GM23248 (cell line): Measurements from ENCODE around the gene PALMD. TPM values are rescaled to one million over a fixed set of nuclear protein-coding genes. Genes with fewer than 3 reads are reported as not detected.

ENCODE experiments used
- DNase-seq: peaks from one replicate; pipeline ENCODE4 v3.0.0-alpha.2; 2015
- H2AFZ ChIP-seq: fragments of 200-600 bp; sonication (generic); 2 replicates; pipeline ENCODE4 v1.6.1; 2016; ENCODE audit warnings: antibody characterized with exemption
- H3F3A ChIP-seq: fragments of 200-600 bp; sonication (generic); 2 replicates; pipeline ENCODE4 v1.6.1; 2016; ENCODE audit warnings: mild to moderate bottlenecking, antibody characterized with exemption, mixed run types; ENCODE audit not compliant: insufficient read depth
- H3K27ac ChIP-seq: fragments of 200-600 bp; sonication (generic); 2 replicates; pipeline ENCODE4 v1.5.1; 2016; ENCODE audit warnings: mild to moderate bottlenecking
- H3K27me3 ChIP-seq: fragments of 200-600 bp; sonication (generic); replicated peaks from 2 replicates; pipeline ENCODE4 v1.6.1; 2016; ENCODE audit warnings: mild to moderate bottlenecking; ENCODE audit not compliant: insufficient read depth
- H3K36me3 ChIP-seq: fragments of 200-600 bp; sonication (generic); 2 replicates; pipeline ENCODE4 v1.6.1; 2016; ENCODE audit warnings: low read depth, mild to moderate bottlenecking
- H3K4me1 ChIP-seq: fragments of 200-600 bp; sonication (generic); 2 replicates; pipeline ENCODE4 v1.6.1; 2016; ENCODE audit warnings: mild to moderate bottlenecking; ENCODE audit not compliant: insufficient read depth
- H3K4me2 ChIP-seq: fragments of 200-600 bp; sonication (generic); one replicate; pipeline ENCODE4 v1.6.1; 2016; ENCODE audit warnings: mild to moderate bottlenecking; ENCODE audit not compliant: unreplicated experiment
- H3K4me3 ChIP-seq: fragments of 200-600 bp; sonication (generic); 2 replicates; pipeline ENCODE4 v1.5.1; 2016; ENCODE audit warnings: mild to moderate bottlenecking
- H3K79me2 ChIP-seq: fragments of 200-600 bp; sonication (generic); 2 replicates; pipeline ENCODE4 v1.6.1; 2016; ENCODE audit warnings: mild to moderate bottlenecking; ENCODE audit not compliant: insufficient read depth
- H3K9ac ChIP-seq: fragments of 200-600 bp; sonication (generic); 2 replicates; pipeline ENCODE4 v1.6.1; 2016; ENCODE audit warnings: mild to moderate bottlenecking
- H3K9me2 ChIP-seq: fragments of 200-600 bp; sonication (generic); 2 replicates; pipeline ENCODE4 v1.6.1; 2016; ENCODE audit warnings: mixed run types, mild to moderate bottlenecking, moderate library complexity; ENCODE audit not compliant: insufficient read depth
- H3K9me3 ChIP-seq: fragments of 200-600 bp; sonication (generic); one replicate; pipeline ENCODE4 v1.6.1; 2017; ENCODE audit warnings: low read depth
- H4K20me1 ChIP-seq: fragments of 200-600 bp; sonication (generic); 2 replicates; pipeline ENCODE4 v1.6.0; 2016; ENCODE audit not compliant: insufficient read depth
- EZH2 ChIP-seq: fragments of 200-600 bp; sonication (generic); IDR thresholded peaks from 2 replicates; pipeline ENCODE4 v1.6.1; 2018; ENCODE audit warnings: antibody characterized with exemption, mild to moderate bottlenecking; ENCODE audit not compliant: insufficient read depth, poor library complexity, severe bottlenecking
- EZH2phosphoT487 ChIP-seq: fragments of 200-600 bp; sonication (generic); IDR thresholded peaks from 2 replicates; pipeline ENCODE4 v1.6.1; 2018; ENCODE audit warnings: antibody characterized with exemption, moderate library complexity, mild to moderate bottlenecking, low read depth; ENCODE audit not compliant: insufficient read depth
- WGBS, 2 experiments: methylation state at CpG; one replicate each; pipeline ENCODE4 v1.1.6; 2015 to 2017; ENCODE audit warnings: low lambda C conversion rate in 2 of 2, low coverage in 1 of 2; ENCODE audit errors: missing lambda C conversion rate in 2 of 2; 5-methylcytosine and 5-hydroxymethylcytosine counted together
- in situ Hi-C: fragments of 300-500 bp; cut with MboI; formaldehyde crosslinking; loops from 2 replicates; pipeline ENCODE4 v1.15.0; 2020
- polyA plus RNA-seq: library from polyadenylated mRNA; unstranded; fragments of >200 nt; fragmentation: Nextera tagmentation; extraction: Ambion mirVana; gene quantifications from 2 replicates; pipeline ENCODE4 v1.2.1, GENCODE V29; 2016
- total RNA-seq: library from RNA; depleted of rRNA; stranded (reverse); fragments of >200 nt; shearing (Covaris generic); gene quantifications from 2 replicates; pipeline ENCODE4 v1.2.3, GENCODE V29; 2014

Gene PALMD
- total and polyA plus RNA-seq, 2 experiments from 2014 or later: 0.09 to 0.11 TPM

DNA sequence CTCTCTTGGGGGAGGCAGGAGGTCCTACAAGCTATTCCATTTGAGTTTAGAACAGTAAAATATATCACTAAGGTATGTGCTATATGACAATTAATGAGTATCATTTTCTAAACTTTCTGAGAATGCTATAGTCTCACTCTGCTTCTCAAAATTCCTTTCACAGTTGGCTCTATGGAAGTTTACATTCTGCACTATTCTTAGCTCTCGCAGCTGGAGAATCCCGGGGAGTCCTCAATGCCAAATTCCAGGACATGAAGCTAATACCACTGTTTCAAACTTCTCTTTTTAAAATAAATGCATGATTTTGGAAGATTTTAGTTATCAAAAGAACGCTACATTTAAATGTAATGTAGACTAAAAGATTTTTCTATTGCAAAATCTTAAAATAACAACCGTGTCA, 22.4 kb upstream of the PALMD start:
- Histone ChIP-seq H3K4me2 (no peak overlapping the region), H3K36me3 (no peaks in the 10 kb centered on the region), H3K27me3 (no peaks in the 10 kb centered on the region), H2AFZ (no peak overlapping the region), H3K27ac (no peak overlapping the region), H3K79me2 (no peaks in the 10 kb centered on the region), H4K20me1 (no peaks in the 10 kb centered on the region), H3K4me3 (no peak overlapping the region), H3F3A (no peaks in the 10 kb centered on the region), H3K4me1 (no peaks in the 10 kb centered on the region), H3K9ac (no peak overlapping the region), H3K9me3 (no peaks in the 10 kb centered on the region), H3K9me2 (no peaks in the 10 kb centered on the region)
- in situ Hi-C loops: no loop called here
- DNase-seq: no peak
- 43 to 48% methylated on average over 4 of the region's 4 CpGs for WGBS, 2 experiments
- TF ChIP-seq EZH2: no peak
- TF ChIP-seq EZH2phosphoT487: no peak

DNA sequence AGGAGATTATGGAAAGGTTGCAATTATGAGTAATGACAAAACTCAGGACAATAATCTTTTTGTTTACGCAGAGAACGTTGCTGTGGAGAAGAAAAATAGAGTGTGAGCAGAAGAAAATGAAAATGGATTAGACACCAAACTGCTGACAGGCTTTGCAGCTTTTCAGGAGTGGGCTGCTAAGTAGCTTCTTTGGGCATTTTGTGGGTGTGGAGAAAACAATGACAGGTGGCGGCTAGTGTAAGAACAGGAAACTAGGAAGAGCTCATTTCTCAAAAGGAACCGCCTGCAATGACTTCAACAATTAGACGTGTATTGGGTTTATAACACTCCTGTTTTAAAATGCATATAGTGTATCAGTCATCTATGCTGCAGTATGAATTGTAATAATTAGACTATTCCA, 18.3 kb upstream of the PALMD start:
- H3K4me2 ChIP-seq: no peak overlapping the region

DNA sequence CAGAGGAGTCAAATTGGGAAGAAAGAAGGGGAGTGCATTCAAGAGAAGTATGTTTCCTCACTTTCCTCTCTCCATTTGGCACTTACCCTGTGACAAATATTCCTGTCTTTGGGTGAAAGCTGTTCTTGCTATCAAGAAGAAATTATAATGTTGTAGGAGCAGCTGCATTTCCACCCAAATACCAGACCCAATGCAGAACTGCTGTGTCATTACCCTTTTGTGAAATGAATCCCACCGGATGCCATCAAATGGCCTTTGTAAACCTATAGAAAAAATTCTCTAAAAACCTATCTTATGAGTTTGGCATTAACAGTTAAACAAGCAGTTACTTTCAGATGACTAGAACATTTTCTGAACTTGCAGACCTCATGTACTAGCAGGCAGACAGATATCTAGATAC, 16.7 kb upstream of the PALMD start:
- Histone ChIP-seq H3K9me3 (no peaks in the 10 kb centered on the region), H3K36me3 (no peaks in the 10 kb centered on the region), H3K4me2 (no peak overlapping the region), H3K79me2 (no peaks in the 10 kb centered on the region), H2AFZ (no peak overlapping the region), H3K27ac (no peak overlapping the region), H3K27me3 (no peaks in the 10 kb centered on the region), H3K9me2 (no peaks in the 10 kb centered on the region), H3F3A (no peaks in the 10 kb centered on the region), H4K20me1 (no peaks in the 10 kb centered on the region), H3K9ac (no peak overlapping the region), H3K4me3 (no peak overlapping the region), H3K4me1 (no peaks in the 10 kb centered on the region)
- TF ChIP-seq EZH2 (no peak), EZH2phosphoT487 (no peak)
- in situ Hi-C loops: no loop called here
- DNase-seq: no peak
- WGBS, 2 experiments: 36 to 54% methylated on average over 1 of the region's 1 CpG

More for the DNA sequence above, 18.3 kb upstream of the PALMD start:
- no peaks in the 10 kb centered on the region for H3K79me2 ChIP-seq
- no peaks in the 10 kb centered on the region for H4K20me1 ChIP-seq
- TF ChIP-seq EZH2 (no peak), EZH2phosphoT487 (no peak)
- no peaks in the 10 kb centered on the region for H3K9me3 ChIP-seq
- in situ Hi-C loops: no loop called here
- H3K27me3 ChIP-seq: no peaks in the 10 kb centered on the region
- H3K36me3 ChIP-seq: no peaks in the 10 kb centered on the region
- no peak overlapping the region for H2AFZ ChIP-seq
- H3K27ac ChIP-seq: no peak overlapping the region
- H3K4me1 ChIP-seq: no peaks in the 10 kb centered on the region
- no peak for DNase-seq
- no peak overlapping the region for H3K9ac ChIP-seq
- H3K9me2 ChIP-seq: no peaks in the 10 kb centered on the region
- no peaks in the 10 kb centered on the region for H3F3A ChIP-seq
- no peak overlapping the region for H3K4me3 ChIP-seq
- 72 to 75% methylated on average over 5 of the region's 5 CpGs for WGBS, 2 experiments

DNA sequence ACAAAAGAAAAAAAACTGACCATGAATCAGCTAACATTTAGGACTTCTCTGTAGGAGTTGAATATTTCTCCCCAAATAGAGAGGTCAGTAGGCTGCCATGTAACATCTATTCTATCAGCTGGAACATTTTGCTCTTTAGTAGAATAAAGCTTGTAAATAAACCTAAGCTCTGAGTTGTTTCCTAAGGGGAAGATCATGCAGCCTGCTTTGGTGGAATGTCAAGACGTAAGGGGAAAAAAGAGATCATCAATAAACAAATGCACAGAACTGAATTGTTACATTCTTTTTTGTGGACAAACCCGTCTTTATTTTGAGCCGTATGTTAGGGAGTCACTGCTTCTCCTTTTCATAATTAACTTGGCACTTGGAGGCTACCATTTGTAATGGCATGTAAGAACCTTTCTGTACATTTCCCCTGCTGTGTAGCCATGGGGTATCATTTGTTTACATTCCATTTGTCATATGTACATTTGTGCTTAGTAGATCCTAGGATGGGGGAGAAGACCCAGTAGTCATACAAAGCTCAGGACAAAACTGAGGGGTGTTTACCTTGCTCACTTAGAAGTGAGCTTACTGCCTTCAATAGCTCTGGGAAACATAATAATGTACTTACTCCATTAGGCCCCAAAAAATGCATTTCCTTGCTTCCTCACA, 10.8 kb upstream of the PALMD start:
- Histone ChIP-seq H3K9ac (no peak overlapping the region), H3K36me3 (no peaks in the 10 kb centered on the region), H3F3A (no peaks in the 10 kb centered on the region), H3K27me3 (no peaks in the 10 kb centered on the region), H3K79me2 (no peaks in the 10 kb centered on the region), H3K4me2 (no peak overlapping the region), H3K4me3 (no peak overlapping the region), H3K27ac (no peak overlapping the region), H3K9me3 (no peaks in the 10 kb centered on the region), H3K9me2 (no peaks in the 10 kb centered on the region), H3K4me1 (no peaks in the 10 kb centered on the region), H2AFZ (no peak overlapping the region), H4K20me1 (no peaks in the 10 kb centered on the region)
- no peak for DNase-seq
- WGBS, 2 experiments: 81 to 88% methylated on average over 3 of the region's 3 CpGs
- TF ChIP-seq EZH2phosphoT487: no peak
- TF ChIP-seq EZH2: no peak
- in situ Hi-C loops: no loop called here
